Hematopoietic multipotent progenitor cell treated with erythropoietin and hydrocortisone succinate and interleukin-3 and kit ligand, for 17 days (in vitro differentiated cells): ENCODE data around the gene KATNB1.

Experiments used
- DNase-seq: peaks from one replicate; pipeline ENCODE4 v3.0.0-alpha.2; 2015; ENCODE audit warnings: low spot score

The KATNB1 gene

GRCh38 chr16:57735755-57736418 is at the start of gene KATNB1:
KATNB1 (plus strand) TSS chr16:57735770; CDS start chr16:57737244, 1,474 bp downstream.
- no peak for DNase-seq

GRCh38 chr16:57686577-57686976 is 49.0 kb upstream of the KATNB1 start:
- no peak for DNase-seq

DNA sequence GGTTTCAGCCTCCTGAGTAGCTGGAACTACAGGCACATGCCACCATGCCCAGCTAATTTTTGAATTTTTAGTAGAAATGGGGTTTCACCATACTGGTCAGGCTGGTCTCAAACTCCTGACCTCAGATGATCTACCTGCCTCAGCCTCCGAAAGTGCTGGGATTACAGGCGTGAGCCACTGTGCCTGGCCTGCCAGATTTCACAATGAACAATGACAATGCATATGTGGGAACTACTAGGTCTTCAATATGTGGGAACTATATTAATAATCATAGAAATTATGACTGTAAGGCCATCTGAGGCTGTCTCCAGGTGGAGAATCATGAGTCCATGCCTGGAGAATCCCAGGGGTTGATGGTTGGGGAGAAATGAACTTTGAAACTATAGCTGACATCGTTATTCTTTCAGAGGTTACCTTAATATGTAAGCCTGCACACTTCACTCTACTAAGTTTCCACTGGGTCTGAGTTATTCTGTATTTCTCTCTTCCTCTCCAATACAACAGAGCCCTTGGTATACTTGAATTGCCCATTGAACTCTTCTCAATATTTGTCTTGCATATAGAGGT is 48.1 kb upstream of the KATNB1 start:
- no peak for DNase-seq

GRCh38 chr16:57688487-57688986 is 47.0 kb upstream of the KATNB1 start:
- DNase-seq, result no peak

DNA sequence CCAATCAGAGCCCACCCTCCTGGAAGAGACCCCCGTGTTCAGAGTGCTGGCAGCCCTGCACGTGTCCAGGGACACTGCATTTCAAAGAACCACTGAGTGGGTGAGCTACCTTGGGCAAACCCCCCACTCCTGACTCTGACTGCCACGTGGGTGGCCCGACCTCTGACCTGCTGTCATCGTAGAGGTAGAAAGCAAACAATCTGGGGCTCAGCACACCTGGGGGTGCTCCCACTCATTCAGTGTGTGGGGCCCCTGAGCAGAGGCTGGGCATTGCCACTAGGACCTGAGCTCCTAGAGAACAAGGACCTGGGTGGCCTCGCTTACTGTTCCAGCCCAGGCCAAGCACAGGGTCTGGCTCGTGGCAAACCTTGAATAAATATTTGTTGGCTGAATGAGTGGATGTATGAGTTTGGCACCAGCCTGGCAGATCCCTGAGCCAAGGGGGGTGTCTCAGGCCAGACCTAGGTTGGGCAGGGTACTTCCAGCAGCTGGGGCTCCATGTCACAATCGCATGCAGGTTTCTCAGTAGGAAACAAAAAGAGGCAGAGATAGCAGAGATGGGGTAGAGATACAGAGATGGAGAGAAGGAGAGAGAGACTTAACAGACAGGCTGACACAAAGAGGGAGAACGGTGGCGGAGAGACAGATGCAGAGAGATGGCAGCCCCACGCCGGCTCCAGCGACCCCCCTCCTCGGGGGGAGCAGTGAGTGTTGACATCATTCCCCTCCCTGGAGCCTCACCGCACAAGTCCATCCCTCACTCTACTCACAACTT is 46.4 kb upstream of the KATNB1 start:
- DNase-seq, result no peak

DNA sequence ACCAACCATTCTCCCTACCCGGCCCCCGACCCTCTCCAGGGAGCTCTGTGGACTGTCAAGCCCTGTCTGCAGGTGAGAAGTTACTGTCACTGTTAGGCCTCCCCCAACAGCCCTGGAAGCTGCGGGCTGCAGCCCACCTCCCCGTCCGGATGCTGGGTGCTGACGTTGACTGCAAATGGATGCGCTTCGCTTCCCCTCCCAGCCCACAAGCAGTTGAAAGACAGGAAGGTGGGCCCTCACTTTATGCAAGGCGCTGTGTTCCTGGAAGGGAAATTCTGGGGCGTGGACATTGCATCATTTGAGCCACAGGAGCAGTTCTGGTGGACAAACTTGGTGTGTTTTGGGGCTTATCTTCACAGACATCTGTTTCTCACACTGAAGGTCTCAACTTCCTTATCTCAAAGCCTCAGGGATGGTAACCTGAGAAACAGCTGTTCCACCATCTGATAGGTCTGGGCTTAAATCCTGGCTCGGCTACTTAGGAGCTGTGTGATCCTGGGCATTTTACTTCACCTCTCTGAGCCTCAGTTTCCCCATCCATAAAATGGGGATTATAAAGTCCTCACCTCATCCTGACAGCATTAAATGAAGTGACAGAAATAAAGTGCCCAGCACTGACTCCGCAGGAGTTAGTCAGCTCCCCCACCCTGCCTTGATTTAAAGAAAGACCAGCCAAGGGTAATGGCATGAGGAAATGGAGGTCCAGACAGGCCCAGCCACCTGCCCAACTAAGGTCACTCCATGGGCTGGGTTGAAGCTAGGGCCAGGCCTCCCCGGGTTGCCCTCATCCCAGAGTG is 45.6 kb upstream of the KATNB1 start:
- DNase-seq, result peak; percentile 64

DNA sequence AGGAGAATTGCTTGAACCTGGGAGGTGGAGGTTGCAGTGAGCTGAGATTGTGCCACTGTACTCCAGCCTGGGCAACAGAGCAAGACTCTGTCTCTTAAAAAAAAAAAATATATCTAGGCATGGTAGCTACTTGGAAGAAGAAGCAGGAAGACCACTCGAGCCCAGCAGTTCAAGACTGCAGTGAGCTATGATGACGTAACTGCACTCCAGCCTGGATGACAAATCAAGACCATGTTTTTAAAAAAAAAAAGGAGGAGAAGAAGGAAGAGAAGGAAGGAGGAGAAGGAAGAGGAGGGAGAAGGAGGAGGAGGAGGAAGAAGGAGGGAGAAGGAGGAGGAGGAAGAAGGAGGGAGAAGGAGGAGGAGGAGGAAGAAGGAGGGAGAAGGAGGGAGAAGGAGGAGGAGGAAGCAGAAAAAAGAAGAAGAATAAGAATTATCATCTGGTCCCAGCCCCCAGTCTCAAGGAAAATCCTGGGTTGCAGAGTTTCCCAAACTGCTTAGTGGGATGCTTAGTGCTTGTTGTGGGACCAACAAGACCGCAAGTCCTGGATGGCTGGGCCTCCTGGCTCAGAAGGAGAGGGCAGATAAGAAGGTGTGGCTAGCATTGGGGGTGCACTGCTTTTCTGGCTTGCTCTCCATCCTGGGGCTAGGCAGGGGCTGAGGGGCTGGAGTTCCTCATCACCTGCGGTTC is 44.6 kb upstream of the KATNB1 start:
- DNase-seq, result peak; percentile 41

DNA sequence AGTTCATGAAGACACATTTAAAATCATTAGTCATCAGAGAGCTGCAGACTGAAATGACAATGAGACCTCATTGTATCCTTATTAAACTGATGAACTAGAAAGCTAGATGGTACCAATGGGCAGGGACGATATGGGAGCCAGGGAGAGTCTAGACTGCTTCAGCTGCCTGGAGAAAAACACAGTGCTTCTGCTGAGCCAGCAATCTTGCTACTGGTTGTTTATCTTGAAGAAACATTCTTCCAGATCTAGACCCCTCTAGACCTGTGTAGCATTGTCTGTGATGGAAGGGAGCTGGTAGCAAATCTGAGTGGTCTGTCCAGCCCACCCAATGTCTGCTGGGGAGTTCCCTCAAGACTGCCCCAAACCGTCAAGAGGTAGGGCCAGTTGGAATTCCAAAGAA is 42.9 kb upstream of the KATNB1 start:
- no peak for DNase-seq

- no peak for DNase-seq
These were observed 42.0 kb upstream of the KATNB1 start for GRCh38 chr16:57693550-57693949.

GRCh38 chr16:57694231-57694724 is 41.3 kb upstream of the KATNB1 start:
- DNase-seq, result no peak

DNA sequence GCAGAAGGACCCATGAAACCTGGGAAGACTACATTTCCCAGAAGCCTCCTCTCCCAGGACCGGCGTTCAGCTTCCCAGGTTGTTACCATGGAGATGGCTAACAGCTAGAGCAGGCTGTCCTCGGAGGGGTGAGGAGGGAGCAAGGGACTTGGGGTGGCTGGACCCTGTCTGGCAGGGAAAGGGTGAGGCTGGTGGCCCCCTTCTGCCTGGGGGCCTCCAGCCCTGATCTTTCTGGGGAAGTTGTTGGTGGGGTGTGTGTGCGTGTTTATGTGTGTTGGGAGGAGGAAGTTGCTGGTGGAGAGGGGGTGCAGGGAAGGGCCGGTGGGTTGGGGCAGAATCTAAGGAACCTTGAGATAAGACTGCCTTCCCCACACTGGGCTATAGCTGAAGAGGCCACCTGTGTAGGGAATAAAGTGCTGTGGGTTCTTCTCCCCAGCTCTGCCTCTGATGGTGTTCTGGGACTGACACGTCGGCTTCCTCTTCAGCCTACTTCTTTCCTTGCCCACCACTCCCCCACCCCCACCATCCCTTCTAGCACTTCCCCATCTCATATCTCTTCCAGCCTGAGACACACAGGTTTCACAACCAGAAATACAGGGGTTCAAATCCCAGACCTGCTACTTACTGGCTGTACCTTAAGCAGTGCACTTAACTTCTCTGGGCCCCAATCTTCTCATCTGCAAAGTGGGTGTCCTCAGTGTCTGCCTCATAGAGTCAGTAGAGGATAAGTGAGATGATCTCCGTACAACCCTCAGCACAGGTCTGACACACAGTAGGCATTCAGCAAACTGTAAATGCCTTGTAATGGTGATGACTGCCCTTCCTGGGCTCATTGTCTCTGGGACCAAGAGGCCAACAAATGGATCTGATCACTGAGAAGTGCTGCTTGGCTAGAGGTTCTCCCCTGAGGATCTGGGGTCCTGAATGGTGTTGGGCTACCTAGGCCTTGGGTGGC is 40.6 kb upstream of the KATNB1 start, which contains the start of gene DRC7:
TSS of gene DRC7 (plus strand) at position 82 of the 955 bp plus-strand sequence. CDS start 3,144 bp downstream, outside the sequence.
- peak; percentile 55 for DNase-seq

DNA sequence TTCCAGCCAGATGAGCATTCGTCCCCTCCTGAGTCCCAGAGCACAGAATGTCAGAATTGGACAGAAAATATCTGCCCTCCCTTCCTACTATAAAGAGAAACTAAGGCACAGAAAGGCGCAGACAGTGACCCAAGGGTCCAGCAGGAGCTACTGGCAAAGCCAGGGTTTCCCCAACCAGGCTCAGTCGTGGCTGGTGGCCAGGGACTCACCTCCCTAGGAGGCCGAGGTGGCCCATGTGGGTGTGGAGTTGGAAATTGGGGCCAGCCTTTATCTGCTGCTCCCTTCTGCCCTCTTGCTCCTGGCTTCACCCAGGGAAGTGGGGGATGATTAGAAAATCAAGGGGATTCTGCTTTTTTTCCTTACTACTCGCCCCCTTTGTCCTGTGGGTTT is 39.9 kb upstream of the KATNB1 start:
- peak; percentile 37 for DNase-seq

DNA sequence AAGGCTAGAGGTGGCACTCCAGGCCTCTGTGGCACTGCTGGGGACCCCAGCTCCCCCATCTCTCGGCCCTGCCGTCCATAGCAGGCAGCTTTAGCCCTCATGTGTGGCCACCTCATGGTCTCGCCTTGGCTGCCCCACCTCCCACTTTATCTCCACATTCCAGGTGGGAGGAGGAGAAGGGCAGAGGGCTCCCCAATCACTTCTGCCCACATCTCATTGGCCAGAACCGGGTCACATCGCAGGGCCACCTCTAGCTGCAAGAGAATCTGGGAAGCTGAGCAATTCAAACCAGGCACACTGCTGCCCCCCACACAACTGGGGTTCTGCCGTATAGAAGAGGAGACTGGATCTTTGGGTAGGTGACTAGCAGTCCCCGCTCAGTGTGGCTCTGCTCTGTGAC is 39.3 kb upstream of the KATNB1 start:
- no peak for DNase-seq

- DNase-seq, result no peak
These were observed 37.6 kb upstream of the KATNB1 start for GRCh38 chr16:57697896-57698537.

GRCh38 chr16:57698812-57699405 is 36.7 kb upstream of the KATNB1 start:
- no peak for DNase-seq

DNA sequence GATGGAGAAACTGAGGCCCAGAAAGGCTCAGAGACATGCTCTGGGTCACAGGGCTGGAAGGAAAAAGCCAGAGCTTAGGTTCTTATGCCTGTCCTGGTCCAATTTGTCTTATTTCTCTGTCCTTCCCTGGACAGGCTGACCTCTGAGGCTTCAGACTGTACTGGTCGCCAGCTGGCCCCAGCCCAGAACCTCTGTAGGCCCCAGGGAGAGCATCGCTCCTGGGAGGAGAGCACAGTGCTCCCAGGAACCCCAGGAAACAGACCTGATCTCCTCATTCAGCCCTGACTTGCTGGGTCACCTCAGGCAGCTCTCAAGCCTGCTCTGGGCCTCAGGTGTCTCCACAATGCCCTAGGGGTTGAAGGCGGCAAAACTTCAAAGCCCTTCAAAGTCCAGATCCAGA is 36.1 kb upstream of the KATNB1 start:
- DNase-seq, result no peak

GRCh38 chr16:57699899-57700298 is 35.7 kb upstream of the KATNB1 start:
- DNase-seq, result no peak

- DNase-seq, result no peak
These were observed 34.6 kb upstream of the KATNB1 start for GRCh38 chr16:57700781-57701551.
